Stimulated activated CD8-positive, alpha-beta memory T cell treated with anti-CD3 and anti-CD28 coated beads, Interleukin-15, amount 100 ng/mL, for 1 hour (primary cell): ENCODE measurements around the gene L3MBTL4.
"Not testable (repeated sequence)": the region's sequence is repeated elsewhere in the genome, so short reads cannot be mapped to it uniquely, and the experiment has no call there.

ENCODE experiments used
- DNase-seq: peaks from one replicate; pipeline ENCODE4 v3.0.0-alpha.2; 2020; ENCODE audit warnings: low read depth

L3MBTL4 gene

GRCh38 chr18:6406075-6406909, 8.4 kb downstream of the L3MBTL4 start:
- DNase-seq, result no peak

GRCh38 chr18:6405237-6406074, 9.3 kb downstream of the L3MBTL4 start:
- no peak for DNase-seq

GRCh38 chr18:6404834-6405233, 9.9 kb downstream of the L3MBTL4 start:
- no peak for DNase-seq

GRCh38 chr18:6401687-6402086, 13.0 kb downstream of the L3MBTL4 start:
- DNase-seq, result no peak

GRCh38 chr18:6399776-6400175, 14.9 kb downstream of the L3MBTL4 start:
- no peak for DNase-seq

- no peak for DNase-seq
These were observed 16.7 kb downstream of the L3MBTL4 start for GRCh38 chr18:6397931-6398566.

GRCh38 chr18:6396847-6397246, 17.9 kb downstream of the L3MBTL4 start:
- DNase-seq, result no peak

GRCh38 chr18:6396276-6396675, 18.4 kb downstream of the L3MBTL4 start:
- DNase-seq, result no peak

GRCh38 chr18:6389005-6389404, 25.7 kb downstream of the L3MBTL4 start:
- DNase-seq, result no peak

- no peak for DNase-seq
These were observed 31.7 kb downstream of the L3MBTL4 start for GRCh38 chr18:6382963-6383362.

- not testable (repeated sequence) for DNase-seq
These were observed 37.2 kb downstream of the L3MBTL4 start for GRCh38 chr18:6377473-6377872.

GRCh38 chr18:6376433-6377229, 38.1 kb downstream of the L3MBTL4 start:
- DNase-seq, result no peak

- DNase-seq, result no peak
These were observed 39.7 kb downstream of the L3MBTL4 start for GRCh38 chr18:6374935-6375529.

- DNase-seq, result no peak
These were observed 40.4 kb downstream of the L3MBTL4 start for GRCh38 chr18:6374340-6374739.

- DNase-seq, result no peak
These were observed 41.5 kb downstream of the L3MBTL4 start for GRCh38 chr18:6373187-6373586.

- DNase-seq, result no peak
These were observed 43.6 kb downstream of the L3MBTL4 start for GRCh38 chr18:6370886-6371635.

GRCh38 chr18:6370410-6370809, 44.3 kb downstream of the L3MBTL4 start:
- DNase-seq, result no peak

- no peak for DNase-seq
These were observed 46.7 kb downstream of the L3MBTL4 start for GRCh38 chr18:6368017-6368416.

GRCh38 chr18:6367208-6367607, 47.5 kb downstream of the L3MBTL4 start:
- DNase-seq, result no peak

- no peak for DNase-seq
These were observed 47.9 kb downstream of the L3MBTL4 start for GRCh38 chr18:6366776-6367175.

GRCh38 chr18:6365385-6365784, 49.3 kb downstream of the L3MBTL4 start:
- DNase-seq, result no peak
